GM18861 (cell line): Measurements from ENCODE around the gene FOXO1.

Experiments used
- ATAC-seq: cut with Tn5 transposase; IDR thresholded peaks from one replicate; pipeline ENCODE4 v1.9.1; 2021; ENCODE audit not compliant: unreplicated experiment

FOXO1 gene

GRCh38 chr13:40550130-40550529 is 116.3 kb downstream of the FOXO1 start:
- no peak for ATAC-seq

GRCh38 chr13:40549500-40550094 is 116.8 kb downstream of the FOXO1 start:
- ATAC-seq, result no peak

GRCh38 chr13:40547591-40548315 is 118.7 kb downstream of the FOXO1 start:
- no peak for ATAC-seq

- ATAC-seq, result no peak
Observed at GRCh38 chr13:40546047-40546446, 120.4 kb downstream of the FOXO1 start.

GRCh38 chr13:40540328-40541044 is 126.0 kb downstream of the FOXO1 start:
- no peak for ATAC-seq

GRCh38 chr13:40539576-40540327 is 126.7 kb downstream of the FOXO1 start:
- no peak for ATAC-seq

- ATAC-seq, result no peak
Observed at GRCh38 chr13:40537146-40537895, 129.1 kb downstream of the FOXO1 start.

GRCh38 chr13:40536443-40537113 is 129.9 kb downstream of the FOXO1 start:
- ATAC-seq, result no peak

GRCh38 chr13:40535345-40535836 is 131.1 kb downstream of the FOXO1 start:
- no peak for ATAC-seq

GRCh38 chr13:40534456-40534855 is 132.0 kb downstream of the FOXO1 start:
- ATAC-seq, result no peak

- ATAC-seq, result no peak
Observed at GRCh38 chr13:40533072-40533471, 133.4 kb downstream of the FOXO1 start.

GRCh38 chr13:40530961-40531360 is 135.5 kb downstream of the FOXO1 start:
- no peak for ATAC-seq

- ATAC-seq, result no peak
Observed at GRCh38 chr13:40528881-40529280, 137.6 kb downstream of the FOXO1 start.

- ATAC-seq, result no peak
Observed at GRCh38 chr13:40527914-40528313, 138.5 kb downstream of the FOXO1 start.

GRCh38 chr13:40522282-40522681 is 144.2 kb downstream of the FOXO1 start:
- no peak for ATAC-seq

GRCh38 chr13:40520916-40521315 is 145.5 kb downstream of the FOXO1 start:
- no peak for ATAC-seq

- no peak for ATAC-seq
Observed at GRCh38 chr13:40519637-40520036, 146.8 kb downstream of the FOXO1 start.

- ATAC-seq, result no peak
Observed at GRCh38 chr13:40518481-40518882, 148.0 kb downstream of the FOXO1 start.

- peak; percentile 82 for ATAC-seq
Observed at GRCh38 chr13:40517486-40518480, 148.7 kb downstream of the FOXO1 start.
